Medulla oblongata (tissue), 1 donor: ENCODE results near the gene RIPK4.

Source experiments
- DNase-seq: peaks from one replicate; pipeline ENCODE4 v3.0.0-alpha.2; 2015; ENCODE audit errors: extremely low spot score

The RIPK4 gene

GRCh38 chr21:41753006-41753898 lies 13.6 kb downstream of the RIPK4 start:
- no peak for DNase-seq

DNA sequence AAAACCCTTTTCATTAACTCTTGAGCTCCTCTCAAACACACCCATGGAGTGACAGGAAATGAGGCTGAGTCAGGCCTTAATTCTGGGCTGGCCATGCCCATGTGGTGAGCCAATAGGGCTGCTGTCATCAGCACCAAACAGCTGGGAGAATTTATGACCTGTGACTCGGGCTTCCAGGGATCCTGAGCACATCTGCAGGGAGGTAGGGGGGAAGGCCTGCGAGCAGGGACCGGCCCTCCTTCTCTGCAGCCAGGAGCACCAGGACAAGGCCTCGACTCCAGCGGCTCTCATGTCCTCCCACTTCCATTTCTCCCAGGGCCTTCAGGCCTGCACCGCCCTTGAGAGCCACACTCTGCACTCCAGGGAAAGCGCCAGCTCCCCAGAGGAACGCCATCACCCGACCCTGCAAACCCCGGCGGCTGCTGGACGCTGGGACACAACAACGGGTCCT lies 14.6 kb downstream of the RIPK4 start:
- no peak for DNase-seq

DNA sequence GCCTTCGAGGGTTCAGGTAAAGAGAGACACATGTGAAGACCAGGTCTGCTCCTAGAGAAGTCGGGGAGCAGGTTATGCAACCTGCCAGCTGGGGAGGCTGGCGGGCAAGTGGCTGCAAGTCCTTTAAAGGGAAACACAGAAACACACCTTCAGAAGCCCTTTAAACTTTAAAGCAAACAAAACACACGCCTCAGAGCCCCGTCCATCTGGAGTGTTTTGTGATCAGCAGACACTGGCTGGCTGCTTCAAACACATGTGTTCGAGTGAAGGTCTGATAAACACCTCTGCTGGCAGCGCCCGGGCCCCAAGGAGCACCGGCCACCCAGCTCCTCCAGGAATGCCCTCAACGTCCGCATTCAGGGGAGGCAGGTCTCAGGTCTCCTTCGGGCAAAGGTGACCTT lies 15.2 kb downstream of the RIPK4 start:
- DNase-seq: no peak

- no peak for DNase-seq
Observed at GRCh38 chr21:41750532-41751151, 16.2 kb downstream of the RIPK4 start.

GRCh38 chr21:41750051-41750450 lies 16.8 kb downstream of the RIPK4 start:
- no peak for DNase-seq

DNA sequence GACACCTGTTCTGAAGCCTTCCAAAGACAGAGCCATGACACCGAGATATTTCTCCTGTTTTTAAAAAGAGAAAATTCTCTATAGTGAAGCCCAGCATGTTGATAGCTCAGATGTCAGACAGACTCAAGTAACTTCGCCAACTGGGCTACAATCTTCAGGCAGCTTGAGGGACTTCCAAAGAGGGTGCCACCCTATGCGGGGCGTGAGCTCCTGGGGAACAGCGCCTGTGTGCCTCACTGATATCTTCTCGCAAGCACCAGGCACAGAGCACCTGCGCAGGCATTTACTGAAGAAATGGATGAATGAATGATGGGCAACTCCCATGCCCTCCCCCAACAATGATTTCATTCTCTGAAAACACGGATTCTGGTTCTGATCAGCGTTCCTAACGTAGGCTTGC lies 17.6 kb downstream of the RIPK4 start:
- DNase-seq: no peak

- DNase-seq: no peak
Observed at GRCh38 chr21:41747943-41748738, 18.7 kb downstream of the RIPK4 start.

DNA sequence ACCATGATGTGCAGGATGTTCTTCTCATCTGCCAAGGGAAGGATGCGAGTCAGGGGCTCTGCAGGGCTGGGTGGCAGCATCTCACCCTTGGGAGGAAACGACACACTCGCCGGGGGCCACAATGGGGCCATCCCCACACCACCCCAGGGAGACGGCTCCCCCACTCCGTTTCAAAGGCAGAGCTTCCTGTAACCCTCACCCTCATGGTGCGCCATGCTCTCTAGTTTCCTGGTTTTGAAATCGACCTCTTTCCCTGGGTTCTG lies 20.2 kb downstream of the RIPK4 start:
- no peak for DNase-seq

GRCh38 chr21:41745971-41746743 lies 20.7 kb downstream of the RIPK4 start:
- DNase-seq: no peak

GRCh38 chr21:41745026-41745820 lies 21.6 kb downstream of the RIPK4 start:
- no peak for DNase-seq

- DNase-seq: no peak
Observed at GRCh38 chr21:41744028-41744930, 22.6 kb downstream of the RIPK4 start.

- DNase-seq: no peak
Observed at GRCh38 chr21:41743321-41744027, 23.4 kb downstream of the RIPK4 start.

DNA sequence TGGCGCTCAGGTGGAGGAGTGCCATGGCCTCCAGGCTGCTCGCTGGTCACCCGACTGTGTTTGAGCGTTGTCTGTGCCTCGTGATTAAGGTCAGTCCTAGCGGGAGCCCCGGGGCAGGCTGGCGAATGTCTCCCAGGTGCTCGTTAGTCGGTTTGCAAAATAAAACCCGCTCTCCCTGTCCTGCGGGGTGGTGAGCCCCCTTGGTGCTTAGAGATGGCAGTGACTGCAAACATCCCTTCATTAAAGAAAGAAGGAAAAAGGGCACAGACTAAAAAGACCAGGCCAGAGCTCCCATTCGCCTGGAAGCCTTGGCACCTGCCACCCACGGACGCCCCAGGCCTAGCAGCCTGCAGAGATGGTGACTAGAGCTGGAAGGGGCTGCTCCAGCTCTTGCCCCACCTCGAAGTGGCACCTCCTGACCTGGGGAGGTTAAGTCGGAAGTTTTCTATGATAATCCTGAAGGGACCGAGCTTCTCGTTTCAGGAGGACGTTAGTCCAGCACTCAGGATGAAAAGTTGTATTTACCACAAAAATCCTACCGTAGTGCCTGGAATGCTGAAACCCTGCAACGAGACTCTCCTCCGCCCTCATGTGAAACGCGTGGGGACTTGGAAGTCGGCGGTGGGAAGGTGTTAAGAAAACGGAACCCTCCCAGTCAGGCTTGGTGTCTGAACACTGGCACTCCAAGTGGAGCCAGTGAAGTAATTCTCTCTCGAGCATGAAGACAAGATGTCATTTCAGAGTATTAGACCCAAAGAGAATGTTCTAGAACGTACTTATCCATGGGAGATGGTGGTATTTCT lies 24.6 kb downstream of the RIPK4 start:
- no peak for DNase-seq

DNA sequence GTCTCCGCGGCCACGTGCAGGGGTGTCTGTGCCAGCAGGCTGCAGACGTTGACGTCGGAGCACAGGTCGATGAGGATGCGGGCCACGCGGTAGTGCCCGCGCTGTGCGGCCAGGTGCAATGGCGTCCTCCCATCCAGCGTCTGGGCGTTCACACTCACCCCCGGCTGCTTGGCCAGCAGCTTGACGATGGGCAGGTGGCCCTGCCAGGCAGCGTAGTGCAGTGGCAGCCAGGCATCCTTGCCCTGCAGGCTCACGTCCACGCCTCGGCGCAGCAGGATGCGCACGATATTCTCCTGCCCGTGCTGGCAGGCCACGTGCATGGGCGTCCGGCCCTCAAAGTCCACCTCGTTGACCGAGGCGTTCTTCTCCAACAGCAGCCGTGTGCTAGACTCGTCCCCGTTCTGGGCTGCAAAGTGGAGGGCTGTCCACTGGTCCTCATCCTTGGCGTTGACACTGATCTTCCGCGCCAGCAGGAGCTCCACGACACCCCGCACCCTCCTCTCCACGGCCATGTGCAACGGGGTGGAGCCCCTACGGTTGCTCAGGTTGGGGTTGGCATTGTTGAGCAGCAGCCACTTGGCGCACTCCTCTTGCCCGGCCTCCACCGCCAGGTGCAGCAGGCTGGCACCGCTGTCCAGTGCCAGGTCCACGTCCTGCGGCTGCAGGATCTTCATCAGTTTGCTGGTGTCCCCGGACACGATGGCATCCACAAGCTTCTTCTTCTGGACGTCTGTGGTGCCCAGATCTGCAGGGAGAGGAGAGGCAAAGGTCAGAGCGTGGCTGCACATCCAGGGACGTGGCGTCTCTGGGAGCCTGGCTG lies 25.4 kb downstream of the RIPK4 start:
- no peak for DNase-seq

DNA sequence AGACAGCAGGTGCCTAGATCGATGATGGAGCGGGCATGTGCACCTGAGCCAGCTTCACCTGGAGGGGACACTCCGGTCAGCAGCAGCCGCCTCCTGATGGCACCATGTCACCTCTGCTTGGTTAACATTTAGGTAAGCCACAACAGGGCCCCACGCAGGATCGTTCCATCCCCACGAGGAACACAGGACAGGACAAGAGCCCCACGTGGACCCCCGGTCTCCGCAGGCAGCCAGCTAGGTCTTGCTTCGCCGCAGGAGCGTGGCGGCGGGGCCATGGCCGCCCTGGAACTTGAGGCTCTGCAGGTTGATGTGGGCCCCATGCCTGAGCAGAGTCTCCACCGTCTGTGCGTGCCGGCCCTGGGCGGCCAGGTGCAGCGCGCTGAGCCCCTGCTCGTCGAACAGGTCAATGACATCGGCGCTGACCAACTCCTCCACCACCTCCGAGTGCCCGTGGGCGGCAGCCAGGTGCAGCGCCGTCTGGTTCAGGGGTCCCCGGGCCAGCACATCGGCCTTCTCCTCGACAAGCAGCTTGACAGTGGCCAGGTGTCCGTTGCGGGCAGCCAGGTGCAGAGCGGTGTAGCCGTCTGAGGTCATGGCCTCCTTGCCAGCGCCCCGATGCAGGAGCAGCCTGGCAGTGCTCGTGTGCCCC lies 26.1 kb downstream of the RIPK4 start:
- no peak for DNase-seq

DNA sequence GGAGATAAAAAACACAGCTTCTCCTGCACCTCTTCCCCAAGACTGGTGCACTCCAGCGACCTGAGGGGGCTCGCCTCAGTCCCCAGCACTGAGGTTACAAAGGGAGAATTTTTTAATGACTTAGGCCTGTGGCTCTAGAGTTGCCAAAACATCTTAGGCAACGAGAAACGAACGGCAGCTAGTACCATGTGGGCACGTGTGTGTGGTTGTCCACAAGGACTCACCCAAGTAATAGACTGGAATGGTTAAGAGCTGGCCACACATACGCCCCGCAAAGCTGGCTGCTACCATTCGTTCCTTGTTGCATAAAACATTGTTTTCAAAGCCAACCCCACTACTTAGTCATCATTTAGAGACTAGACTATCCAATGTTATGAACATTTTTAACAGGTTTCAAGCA lies 26.9 kb downstream of the RIPK4 start:
- DNase-seq: no peak

- DNase-seq: no peak
Observed at GRCh38 chr21:41739011-41739410, 27.8 kb downstream of the RIPK4 start.
